ENCODE measurements around the gene NPAS3. TPM values are rescaled to one million over a fixed set of nuclear protein-coding genes. Genes with fewer than 3 reads are reported as not detected.
A peak's percentile ranks its signal among the peaks of the same experiment; 100 is the strongest.

NPAS3 gene
- total RNA-seq, 2 experiments from 2014 or later: not detected

DNA sequence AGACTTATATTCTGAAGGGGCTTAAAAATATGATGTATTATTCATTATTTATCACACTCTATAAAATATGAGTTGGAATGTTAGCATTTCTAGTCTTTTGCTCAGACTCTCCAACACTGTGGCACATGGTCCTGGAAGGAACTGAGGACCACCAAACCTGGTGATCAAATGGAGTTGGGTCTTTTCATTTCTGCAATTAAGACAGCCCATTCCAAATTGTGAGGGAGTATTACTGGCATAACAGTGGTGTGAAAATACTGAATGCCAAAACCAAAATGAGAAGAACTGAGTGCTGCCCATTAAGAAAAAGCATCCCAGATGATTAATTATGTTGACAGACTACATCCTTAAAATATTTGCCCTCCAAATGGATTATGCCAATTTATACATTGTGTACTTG lies 90.8 kb downstream of the NPAS3 start:
- Histone ChIP-seq H3K79me2 (ENCODE audit: insufficient read depth, low read depth, low read length) (no peaks in the 10 kb centered on the region), H3K4me3 (ENCODE audit: low read depth, low read length, poor library complexity, severe bottlenecking) (no peak overlapping the region), H3K4me2 (ENCODE audit: low read length) (no peak overlapping the region), H4K20me1 (ENCODE audit: insufficient read depth, low read length) (no peaks in the 10 kb centered on the region), H2AFZ (ENCODE audit: low read length) (no peak overlapping the region), H3K4me1 (ENCODE audit: insufficient read depth, low read length, poor library complexity, severe bottlenecking) (no peaks in the 10 kb centered on the region), H3K27ac (ENCODE audit: low read depth, low read length, poor library complexity, severe bottlenecking) (no peak overlapping the region), H3K9me3 (ENCODE audit: low read length) (no peaks in the 10 kb centered on the region), H3K36me3 (ENCODE audit: insufficient read depth, low read length) (no peaks in the 10 kb centered on the region), H3K9me2 (ENCODE audit: insufficient read depth, low read length) (no peaks in the 10 kb centered on the region)
- no peak for TF ChIP-seq EZH2phosphoT487 (IDR thresholded peaks at IDR 0.05; ENCODE audit: borderline replicate concordance, low read depth, low read length)
- TF ChIP-seq, protein P1, sequence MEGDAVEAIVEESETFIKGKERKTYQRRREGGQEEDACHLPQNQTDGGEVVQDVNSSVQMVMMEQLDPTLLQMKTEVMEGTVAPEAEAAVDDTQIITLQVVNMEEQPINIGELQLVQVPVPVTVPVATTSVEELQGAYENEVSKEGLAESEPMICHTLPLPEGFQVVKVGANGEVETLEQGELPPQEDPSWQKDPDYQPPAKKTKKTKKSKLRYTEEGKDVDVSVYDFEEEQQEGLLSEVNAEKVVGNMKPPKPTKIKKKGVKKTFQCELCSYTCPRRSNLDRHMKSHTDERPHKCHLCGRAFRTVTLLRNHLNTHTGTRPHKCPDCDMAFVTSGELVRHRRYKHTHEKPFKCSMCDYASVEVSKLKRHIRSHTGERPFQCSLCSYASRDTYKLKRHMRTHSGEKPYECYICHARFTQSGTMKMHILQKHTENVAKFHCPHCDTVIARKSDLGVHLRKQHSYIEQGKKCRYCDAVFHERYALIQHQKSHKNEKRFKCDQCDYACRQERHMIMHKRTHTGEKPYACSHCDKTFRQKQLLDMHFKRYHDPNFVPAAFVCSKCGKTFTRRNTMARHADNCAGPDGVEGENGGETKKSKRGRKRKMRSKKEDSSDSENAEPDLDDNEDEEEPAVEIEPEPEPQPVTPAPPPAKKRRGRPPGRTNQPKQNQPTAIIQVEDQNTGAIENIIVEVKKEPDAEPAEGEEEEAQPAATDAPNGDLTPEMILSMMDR (conservative IDR thresholded peaks at IDR 0.05; ENCODE audit: low read length): no peak
- ChIA-PET CTCF (ENCODE audit: unreplicated experiment) (no interaction called here), POLR2A (no interaction called here)
- BruUV-seq (replicated peaks): no TSS peak
- DNase-seq (ENCODE audit: low spot score): no peak
- intact Hi-C loops (cut with micrococcal nuclease; ENCODE audit: unreplicated experiment): no loop called here

DNA sequence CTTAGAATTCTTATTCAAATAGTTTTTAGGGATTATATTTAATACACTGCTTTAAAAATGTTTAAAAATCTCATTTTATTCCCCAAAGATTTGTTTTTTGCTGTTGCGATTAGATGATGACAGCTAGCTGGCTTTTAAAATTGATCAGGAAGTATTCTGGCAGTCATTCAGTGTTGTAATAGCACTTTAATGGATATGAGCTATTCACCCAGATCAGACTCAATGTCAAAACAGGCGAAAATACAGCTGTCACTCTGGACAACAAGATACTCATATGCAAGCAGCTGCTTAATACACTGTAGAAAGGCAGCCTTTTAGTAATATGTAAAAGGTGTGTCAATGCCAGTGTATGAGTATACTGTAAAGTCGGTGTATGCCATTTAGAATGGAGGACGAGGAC lies 91.7 kb downstream of the NPAS3 start:
- intact Hi-C loops (cut with micrococcal nuclease; ENCODE audit: unreplicated experiment): no loop called here
- no peak overlapping the region for H3K4me3 ChIP-seq (ENCODE audit: low read depth, low read length, poor library complexity, severe bottlenecking)
- H3K4me1 ChIP-seq (ENCODE audit: insufficient read depth, low read length, poor library complexity, severe bottlenecking): no peaks in the 10 kb centered on the region
- H3K4me2 ChIP-seq (ENCODE audit: low read length): no peak overlapping the region
- ChIA-PET CTCF (ENCODE audit: unreplicated experiment) (no interaction called here), POLR2A (no interaction called here)
- no peak overlapping the region for H3K27ac ChIP-seq (ENCODE audit: low read depth, low read length, poor library complexity, severe bottlenecking)
- no peaks in the 10 kb centered on the region for H3K9me2 ChIP-seq (ENCODE audit: insufficient read depth, low read length)
- no TSS peak for BruUV-seq (replicated peaks)
- H3K9me3 ChIP-seq (ENCODE audit: low read length): no peaks in the 10 kb centered on the region
- H4K20me1 ChIP-seq (ENCODE audit: insufficient read depth, low read length): no peaks in the 10 kb centered on the region
- no peak overlapping the region for H2AFZ ChIP-seq (ENCODE audit: low read length)
- no peaks in the 10 kb centered on the region for H3K79me2 ChIP-seq (ENCODE audit: insufficient read depth, low read depth, low read length)
- DNase-seq (ENCODE audit: low spot score): no peak
- TF ChIP-seq, protein P1 (conservative IDR thresholded peaks at IDR 0.05; ENCODE audit: low read length): no peak
- no peak for TF ChIP-seq EZH2phosphoT487 (IDR thresholded peaks at IDR 0.05; ENCODE audit: borderline replicate concordance, low read depth, low read length)
- no peaks in the 10 kb centered on the region for H3K36me3 ChIP-seq (ENCODE audit: insufficient read depth, low read length)

DNA sequence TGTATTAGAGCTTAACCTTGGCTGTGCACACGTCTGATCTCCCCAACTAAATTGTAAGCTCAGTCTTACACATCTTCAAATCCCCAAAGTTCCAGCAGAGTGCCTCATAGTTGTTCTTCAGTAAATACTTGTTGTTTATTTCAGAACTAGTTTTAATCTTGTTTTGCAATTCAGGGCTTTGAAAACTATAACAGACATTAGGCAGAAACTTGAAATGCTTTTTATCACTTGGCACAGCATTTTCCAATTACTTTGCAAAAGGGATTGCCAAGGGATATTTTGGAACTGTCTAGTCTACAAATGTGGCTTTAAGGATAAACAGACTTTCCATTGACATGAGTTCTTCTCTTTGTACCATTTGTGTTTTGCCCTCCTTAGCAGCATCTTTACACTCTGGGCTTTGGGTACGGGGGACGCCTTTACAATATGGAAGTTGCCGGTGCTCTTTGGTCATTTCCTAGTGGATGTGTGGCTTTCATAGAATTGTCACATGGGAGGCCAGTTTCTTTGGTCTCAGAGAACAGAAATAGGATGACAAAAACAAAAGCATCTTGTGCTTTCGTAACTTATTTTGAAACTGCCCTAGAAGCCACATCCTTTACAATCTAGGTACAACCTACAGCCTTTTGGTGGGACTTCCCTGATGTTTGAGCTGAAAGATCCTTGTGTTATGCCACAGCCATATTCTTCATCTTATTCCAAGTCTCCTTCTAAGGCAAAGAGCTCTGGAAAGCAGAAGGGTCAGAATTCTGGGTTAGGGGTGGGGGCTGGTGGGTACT lies 96.9 kb downstream of the NPAS3 start:
- CTCF ChIA-PET (ENCODE audit: unreplicated experiment): no interaction called here
- H3K4me2 ChIP-seq (ENCODE audit: low read length): no peak overlapping the region
- no peak overlapping the region for H3K4me3 ChIP-seq (ENCODE audit: low read depth, low read length, poor library complexity, severe bottlenecking)
- POLR2A ChIA-PET: interaction anchor here (0.6 kb wide), 1 partner anchor 76 kb away, joined by 4 read pairs; no protein-coding TSS in a partner anchor
- H2AFZ ChIP-seq (ENCODE audit: low read length): 0 out of 2 replicates have a peak overlapping the region, but pooled peaks have one; percentile 38
- no peaks in the 10 kb centered on the region for H3K79me2 ChIP-seq (ENCODE audit: insufficient read depth, low read depth, low read length)
- 0 out of 2 replicates have a peak, but pooled peaks cover 2% of the 10 kb centered on the region for H3K36me3 ChIP-seq (ENCODE audit: insufficient read depth, low read length)
- no peaks in the 10 kb centered on the region for H3K4me1 ChIP-seq (ENCODE audit: insufficient read depth, low read length, poor library complexity, severe bottlenecking)
- intact Hi-C loops (cut with micrococcal nuclease; ENCODE audit: unreplicated experiment): no loop called here
- no peak overlapping the region for H3K27ac ChIP-seq (ENCODE audit: low read depth, low read length, poor library complexity, severe bottlenecking)
- no peaks in the 10 kb centered on the region for H4K20me1 ChIP-seq (ENCODE audit: insufficient read depth, low read length)
- no peaks in the 10 kb centered on the region for H3K9me2 ChIP-seq (ENCODE audit: insufficient read depth, low read length)
- no peak for DNase-seq (ENCODE audit: low spot score)
- H3K9me3 ChIP-seq (ENCODE audit: low read length): 0 out of 2 replicates have a peak, but pooled peaks cover 4% of the 10 kb centered on the region
- TF ChIP-seq, protein P1 (conservative IDR thresholded peaks at IDR 0.05; ENCODE audit: low read length): no peak
- no peak for TF ChIP-seq EZH2phosphoT487 (IDR thresholded peaks at IDR 0.05; ENCODE audit: borderline replicate concordance, low read depth, low read length)
- BruUV-seq (replicated peaks): no TSS peak
